Measurements from ENCODE around the gene TAF4.

TAF4 gene

GRCh38 chr20:62046431-62046830 is 19.2 kb downstream of the TAF4 start:
- TF ChIP-seq, protein P1, sequence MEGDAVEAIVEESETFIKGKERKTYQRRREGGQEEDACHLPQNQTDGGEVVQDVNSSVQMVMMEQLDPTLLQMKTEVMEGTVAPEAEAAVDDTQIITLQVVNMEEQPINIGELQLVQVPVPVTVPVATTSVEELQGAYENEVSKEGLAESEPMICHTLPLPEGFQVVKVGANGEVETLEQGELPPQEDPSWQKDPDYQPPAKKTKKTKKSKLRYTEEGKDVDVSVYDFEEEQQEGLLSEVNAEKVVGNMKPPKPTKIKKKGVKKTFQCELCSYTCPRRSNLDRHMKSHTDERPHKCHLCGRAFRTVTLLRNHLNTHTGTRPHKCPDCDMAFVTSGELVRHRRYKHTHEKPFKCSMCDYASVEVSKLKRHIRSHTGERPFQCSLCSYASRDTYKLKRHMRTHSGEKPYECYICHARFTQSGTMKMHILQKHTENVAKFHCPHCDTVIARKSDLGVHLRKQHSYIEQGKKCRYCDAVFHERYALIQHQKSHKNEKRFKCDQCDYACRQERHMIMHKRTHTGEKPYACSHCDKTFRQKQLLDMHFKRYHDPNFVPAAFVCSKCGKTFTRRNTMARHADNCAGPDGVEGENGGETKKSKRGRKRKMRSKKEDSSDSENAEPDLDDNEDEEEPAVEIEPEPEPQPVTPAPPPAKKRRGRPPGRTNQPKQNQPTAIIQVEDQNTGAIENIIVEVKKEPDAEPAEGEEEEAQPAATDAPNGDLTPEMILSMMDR (IDR thresholded peaks at IDR 0.05; ENCODE audit: low read depth, low read length, missing control alignments), result no peak
- H3K4me3 ChIP-seq (ENCODE audit: low read depth, low read length), result no peak overlapping the region
- DNase-seq (ENCODE audit: low read depth), result no peak

GRCh38 chr20:62045529-62046285 is 20.0 kb downstream of the TAF4 start:
- TF ChIP-seq, protein P1 (IDR thresholded peaks at IDR 0.05; ENCODE audit: low read depth, low read length, missing control alignments), result no peak
- no peak for DNase-seq (ENCODE audit: low read depth)
- H3K4me3 ChIP-seq (ENCODE audit: low read depth, low read length), result no peak overlapping the region

DNA sequence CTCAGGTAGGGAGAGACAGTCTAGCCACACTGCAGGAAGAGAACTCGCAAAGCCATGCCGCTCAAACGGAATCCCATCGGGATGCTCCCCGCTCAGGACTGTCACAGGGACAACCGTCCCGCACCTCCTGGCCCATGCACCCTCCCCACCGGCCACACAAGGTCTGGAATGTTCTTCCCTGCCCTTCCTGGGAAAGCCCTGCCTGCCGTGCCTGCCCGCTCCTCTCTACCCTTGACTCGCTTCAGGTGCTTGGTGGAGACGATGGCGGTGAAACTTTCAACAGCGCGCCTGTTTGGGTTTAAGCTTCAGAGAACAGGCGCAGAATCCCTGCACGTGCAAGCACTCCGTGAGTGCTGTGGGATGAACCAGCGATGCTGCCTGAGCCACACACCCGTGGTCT is 20.6 kb downstream of the TAF4 start:
- no peak for DNase-seq (ENCODE audit: low read depth)
- no peak overlapping the region for H3K4me3 ChIP-seq (ENCODE audit: low read depth, low read length)

GRCh38 chr20:62044631-62045030 is 21.1 kb downstream of the TAF4 start:
- no peak for DNase-seq (ENCODE audit: low read depth)
- no peak overlapping the region for H3K4me3 ChIP-seq (ENCODE audit: low read depth, low read length)
- TF ChIP-seq, protein P1 (IDR thresholded peaks at IDR 0.05; ENCODE audit: low read depth, low read length, missing control alignments), result no peak

More for the DNA sequence above, 20.6 kb downstream of the TAF4 start:
- TF ChIP-seq, protein P1 (IDR thresholded peaks at IDR 0.05; ENCODE audit: low read depth, low read length, missing control alignments), result no peak

GRCh38 chr20:62043131-62043914 is 22.4 kb downstream of the TAF4 start:
- TF ChIP-seq, protein P1 (IDR thresholded peaks at IDR 0.05; ENCODE audit: low read depth, low read length, missing control alignments), result no peak
- no peak overlapping the region for H3K4me3 ChIP-seq (ENCODE audit: low read depth, low read length)
- no peak for DNase-seq (ENCODE audit: low read depth)

DNA sequence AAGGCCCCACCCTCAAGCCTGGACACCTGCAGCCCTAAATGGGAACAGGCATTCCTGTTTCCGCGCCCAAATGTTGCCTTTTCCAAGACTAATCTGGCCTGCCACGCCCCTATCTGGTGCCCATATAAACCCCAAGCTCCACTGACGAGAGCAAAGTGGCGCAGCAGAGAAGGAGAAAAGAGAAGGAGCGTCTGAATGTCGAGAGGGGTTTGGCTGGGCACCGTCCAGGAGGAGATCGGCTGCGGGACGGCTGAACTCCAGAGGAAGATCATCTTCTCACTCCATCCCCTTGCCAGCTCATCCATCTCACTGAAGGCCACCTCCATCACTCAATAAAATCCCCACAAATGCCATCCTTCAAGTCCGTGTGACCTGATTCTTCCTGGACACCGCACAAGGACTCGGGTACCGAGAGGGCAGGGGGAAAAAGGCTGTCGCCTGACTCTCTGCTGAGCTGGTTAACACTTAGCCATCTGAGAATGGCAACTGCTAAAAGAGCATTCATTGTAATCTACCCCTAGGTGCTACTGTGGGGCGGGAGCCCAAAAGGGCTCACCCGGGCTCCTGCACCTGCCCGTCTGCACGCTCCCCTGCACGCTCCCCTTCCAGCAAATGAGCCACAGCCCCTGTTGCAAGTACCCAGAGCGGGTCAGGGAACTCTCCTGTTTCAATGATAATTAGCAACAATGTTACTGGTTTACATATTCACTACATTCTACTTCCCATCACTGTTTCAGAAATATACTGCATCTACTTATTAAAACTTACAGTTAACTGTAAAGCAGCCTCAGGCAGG is 23.5 kb downstream of the TAF4 start:
- H3K4me3 ChIP-seq (ENCODE audit: low read depth, low read length), result no peak overlapping the region
- TF ChIP-seq, protein P1 (IDR thresholded peaks at IDR 0.05; ENCODE audit: low read depth, low read length, missing control alignments), result no peak
- no peak for DNase-seq (ENCODE audit: low read depth)

Data from GM12864 (cell line).